Stimulated activated CD4-positive, alpha-beta T cell treated with anti-CD3 and anti-CD28 coated beads, Interleukin-15, amount 100 ng/mL, for 48 hours (primary cell): Measurements from ENCODE around the gene IL17RB.

ENCODE experiments used
- DNase-seq, 2 donors: peaks; one replicate each; pipeline ENCODE4 v3.0.0-alpha.2; 2020; ENCODE audit warnings: low read depth in 2 of 2

IL17RB gene, protein sequence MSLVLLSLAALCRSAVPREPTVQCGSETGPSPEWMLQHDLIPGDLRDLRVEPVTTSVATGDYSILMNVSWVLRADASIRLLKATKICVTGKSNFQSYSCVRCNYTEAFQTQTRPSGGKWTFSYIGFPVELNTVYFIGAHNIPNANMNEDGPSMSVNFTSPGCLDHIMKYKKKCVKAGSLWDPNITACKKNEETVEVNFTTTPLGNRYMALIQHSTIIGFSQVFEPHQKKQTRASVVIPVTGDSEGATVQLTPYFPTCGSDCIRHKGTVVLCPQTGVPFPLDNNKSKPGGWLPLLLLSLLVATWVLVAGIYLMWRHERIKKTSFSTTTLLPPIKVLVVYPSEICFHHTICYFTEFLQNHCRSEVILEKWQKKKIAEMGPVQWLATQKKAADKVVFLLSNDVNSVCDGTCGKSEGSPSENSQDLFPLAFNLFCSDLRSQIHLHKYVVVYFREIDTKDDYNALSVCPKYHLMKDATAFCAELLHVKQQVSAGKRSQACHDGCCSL

DNA sequence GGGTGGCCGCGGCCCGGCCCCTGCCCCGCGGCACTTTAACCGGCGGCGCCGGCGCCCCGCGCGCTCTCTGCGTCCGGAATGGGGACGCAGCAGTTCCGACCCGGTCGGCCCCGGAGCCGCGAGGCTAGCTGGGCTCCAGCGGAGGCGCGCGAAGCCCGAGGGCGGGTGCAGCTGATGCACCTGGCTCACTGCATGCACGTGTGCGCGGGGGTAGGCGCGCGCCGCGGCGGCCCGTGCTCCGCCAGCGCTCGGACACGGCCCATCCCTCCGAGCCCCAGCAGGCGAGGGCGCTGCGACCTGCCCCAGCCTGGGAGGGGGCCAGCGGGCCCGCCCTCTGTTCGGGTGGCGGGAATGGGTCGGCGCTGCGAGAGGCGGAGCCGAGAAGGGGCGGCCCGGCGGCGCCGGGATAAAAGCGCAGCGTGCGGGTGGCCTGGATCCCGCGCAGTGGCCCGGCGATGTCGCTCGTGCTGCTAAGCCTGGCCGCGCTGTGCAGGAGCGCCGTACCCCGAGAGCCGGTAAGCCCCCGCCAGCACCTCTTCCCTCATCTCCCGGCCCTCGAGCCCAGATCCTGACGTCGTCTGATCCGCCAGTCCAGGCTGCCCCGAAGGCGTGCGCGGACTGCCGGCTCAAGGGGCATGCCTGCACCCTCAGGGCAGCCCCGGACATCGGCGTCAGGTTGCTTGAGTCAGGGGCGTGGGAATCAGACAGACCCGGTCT lies at the start of gene IL17RB, which contains the start of gene CHDH:
Gene IL17RB (plus strand): TSS at position 435 of the 717 bp plus-strand sequence. CDS start 21 bp downstream, at position 456.
Gene CHDH (minus strand): TSS at position 286 of the 717 bp plus-strand sequence. CDS start 22,411 bp downstream, outside the sequence.
- no peak for DNase-seq

DNA sequence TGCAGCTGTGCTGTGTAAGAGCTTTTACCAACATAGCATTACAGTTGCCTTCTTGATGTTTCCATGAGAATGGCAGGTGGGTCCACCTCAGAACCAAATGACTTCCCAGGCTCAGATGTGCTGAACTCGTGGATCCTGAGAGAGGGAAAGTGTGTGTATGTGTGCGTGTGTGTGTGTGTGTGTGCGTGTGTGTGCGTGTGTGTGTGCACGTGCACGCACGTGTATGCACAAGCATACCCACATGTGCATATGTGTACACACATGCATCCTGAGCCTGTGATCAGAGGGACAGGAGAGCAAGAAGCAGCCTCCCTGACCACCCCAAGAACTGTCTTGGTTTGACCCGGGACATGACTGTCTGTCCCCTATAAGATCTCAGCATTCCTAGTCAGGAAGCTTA lies 48.2 kb upstream of the IL17RB start:
- no peak for DNase-seq

DNA sequence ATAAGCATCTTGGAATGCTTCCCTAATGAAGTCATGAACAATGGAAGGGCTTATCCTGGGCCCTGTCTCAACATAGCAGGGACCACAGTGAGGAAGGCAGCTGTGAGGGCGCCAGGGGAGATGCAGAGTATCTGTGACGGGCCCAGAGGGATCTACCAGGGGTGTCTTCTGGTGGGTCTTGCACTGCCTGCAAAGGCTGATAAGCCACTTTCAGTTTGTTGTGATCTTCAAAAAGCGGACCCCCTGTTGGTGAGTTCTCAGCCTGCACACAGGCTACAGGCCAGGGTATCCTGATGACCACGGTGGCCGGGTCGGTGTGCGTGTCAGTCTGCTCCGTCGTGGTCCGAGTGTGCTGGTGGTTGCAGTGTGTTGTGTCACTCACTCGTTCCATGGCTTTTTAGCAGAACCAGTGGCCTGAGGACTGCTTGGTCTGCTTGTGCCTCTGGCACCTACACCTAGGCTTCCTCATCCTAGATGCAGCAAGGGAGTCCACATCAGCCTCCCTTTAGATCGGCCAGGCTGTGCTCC lies 47.0 kb upstream of the IL17RB start:
- no peak for DNase-seq

DNA sequence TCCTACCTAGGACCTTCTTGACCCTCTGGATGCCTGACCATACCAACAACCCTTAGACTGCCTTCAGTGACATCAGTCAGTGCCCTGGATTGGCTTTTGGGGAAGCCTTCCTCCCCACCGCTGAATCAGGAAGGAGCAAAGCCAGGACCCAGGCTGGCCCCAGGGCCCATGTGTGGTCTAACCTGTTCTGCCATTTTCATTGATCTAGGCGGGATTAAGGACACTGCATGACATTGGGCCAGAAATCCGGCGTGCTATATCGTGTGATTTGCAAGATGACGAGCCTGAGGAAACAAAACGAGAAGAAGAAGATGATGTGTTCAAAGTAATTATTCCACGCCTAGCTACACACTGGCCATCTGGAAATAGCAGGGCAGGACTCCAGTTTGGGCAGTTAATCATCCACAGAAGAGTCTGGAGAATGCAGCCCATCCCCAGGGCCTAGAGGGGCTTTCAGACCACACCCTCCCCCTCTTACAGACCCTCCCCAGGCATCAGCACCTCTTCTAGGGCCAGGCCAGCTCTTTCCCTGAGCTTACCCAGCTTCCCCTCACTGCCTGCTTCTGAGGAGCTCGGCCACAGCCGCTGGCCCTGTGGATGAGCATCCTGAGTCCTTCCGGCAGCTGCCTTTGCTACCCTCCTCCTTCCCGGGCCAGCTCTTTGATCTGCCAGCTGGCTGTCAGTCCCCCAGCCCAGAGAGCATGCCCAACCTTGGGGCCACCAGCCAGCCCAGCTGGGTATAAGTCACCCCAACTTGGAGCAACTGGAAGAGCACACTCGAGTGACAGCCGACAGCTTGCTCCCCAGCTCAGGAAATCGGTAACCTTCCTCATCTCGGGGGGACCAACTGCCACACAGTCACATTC lies 46.1 kb upstream of the IL17RB start:
- DNase-seq, result no peak

DNA sequence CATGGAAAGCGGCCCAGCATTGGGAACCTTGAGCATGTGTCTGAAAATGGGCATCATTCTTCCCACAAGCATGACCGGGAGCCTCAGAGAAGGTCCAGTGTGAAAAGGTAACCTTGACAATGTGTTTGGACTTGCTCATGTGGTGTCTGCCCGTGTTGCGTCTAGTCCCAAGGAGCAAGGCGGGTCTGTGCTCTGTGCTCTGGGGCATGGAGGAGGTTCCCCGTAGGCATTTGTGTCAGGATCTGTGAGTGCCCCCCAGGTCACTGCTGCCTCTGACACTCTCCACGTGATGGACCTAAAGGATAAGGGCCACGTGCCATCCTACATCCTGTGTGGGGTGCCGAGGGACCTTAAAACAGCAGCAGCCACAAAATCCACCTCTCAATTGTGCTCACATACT lies 45.0 kb upstream of the IL17RB start:
- DNase-seq, result no peak

DNA sequence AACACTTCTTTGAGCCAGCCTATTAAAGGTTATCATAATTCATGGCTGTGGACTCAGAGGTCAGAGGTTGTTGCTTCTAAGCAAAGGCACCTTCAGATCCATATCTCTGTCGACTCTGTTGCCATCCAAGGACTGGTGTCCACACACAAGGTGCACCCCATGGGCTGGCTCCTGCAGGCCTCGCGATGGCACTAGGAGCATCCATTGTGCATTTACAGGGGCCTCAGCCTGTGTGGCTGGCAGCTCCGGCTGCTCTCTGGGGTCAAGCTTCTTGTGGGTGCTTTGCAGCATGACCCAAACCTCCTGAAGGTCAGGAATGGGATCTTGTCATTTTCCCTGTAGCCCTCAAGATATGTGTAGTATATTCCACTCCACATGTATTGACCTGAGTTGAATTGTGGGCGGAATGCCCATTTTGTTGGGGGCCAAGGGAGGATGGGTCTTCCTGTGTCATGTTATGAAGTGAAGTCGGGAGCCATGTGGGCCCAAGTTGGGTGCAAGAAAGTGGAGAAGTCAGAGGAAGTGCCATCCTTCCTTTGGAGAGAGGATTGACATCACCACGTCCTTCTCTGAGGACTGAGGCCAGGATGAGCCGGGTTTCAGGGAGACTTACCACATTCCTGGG lies 44.0 kb upstream of the IL17RB start:
- DNase-seq, result no peak

DNA sequence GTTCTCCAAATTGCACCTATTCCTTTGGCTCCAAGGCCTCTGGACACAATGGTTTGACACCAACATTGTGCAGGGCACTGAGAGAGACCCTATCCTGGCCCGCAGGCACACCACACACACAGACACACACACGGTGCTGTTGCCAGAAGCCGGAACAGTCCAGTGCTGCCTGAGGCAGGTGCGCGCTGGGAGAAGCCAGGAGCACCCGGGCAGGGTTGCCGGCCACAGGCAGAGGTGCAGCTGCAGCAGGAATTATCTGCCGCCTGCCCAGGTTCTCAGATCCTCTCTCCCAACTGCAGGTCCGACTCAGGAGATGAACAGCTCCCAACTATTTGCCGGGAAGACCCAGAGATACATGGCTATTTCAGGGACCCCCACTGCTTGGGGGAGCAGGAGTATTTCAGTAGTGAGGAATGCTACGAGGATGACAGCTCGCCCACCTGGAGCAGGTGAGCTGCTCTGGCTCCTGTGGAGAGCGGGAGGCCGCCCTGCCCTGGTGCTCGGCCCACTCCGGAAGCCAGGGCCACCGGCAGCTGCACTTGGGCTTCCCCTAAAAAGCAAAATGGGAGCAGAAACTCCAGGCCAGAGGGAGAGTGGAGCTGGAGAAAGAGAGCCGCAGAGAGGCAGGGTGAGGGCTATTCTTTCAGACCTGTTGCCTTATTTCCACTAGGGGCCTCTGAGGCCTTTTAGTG lies 43.1 kb upstream of the IL17RB start:
- DNase-seq, result no peak

DNA sequence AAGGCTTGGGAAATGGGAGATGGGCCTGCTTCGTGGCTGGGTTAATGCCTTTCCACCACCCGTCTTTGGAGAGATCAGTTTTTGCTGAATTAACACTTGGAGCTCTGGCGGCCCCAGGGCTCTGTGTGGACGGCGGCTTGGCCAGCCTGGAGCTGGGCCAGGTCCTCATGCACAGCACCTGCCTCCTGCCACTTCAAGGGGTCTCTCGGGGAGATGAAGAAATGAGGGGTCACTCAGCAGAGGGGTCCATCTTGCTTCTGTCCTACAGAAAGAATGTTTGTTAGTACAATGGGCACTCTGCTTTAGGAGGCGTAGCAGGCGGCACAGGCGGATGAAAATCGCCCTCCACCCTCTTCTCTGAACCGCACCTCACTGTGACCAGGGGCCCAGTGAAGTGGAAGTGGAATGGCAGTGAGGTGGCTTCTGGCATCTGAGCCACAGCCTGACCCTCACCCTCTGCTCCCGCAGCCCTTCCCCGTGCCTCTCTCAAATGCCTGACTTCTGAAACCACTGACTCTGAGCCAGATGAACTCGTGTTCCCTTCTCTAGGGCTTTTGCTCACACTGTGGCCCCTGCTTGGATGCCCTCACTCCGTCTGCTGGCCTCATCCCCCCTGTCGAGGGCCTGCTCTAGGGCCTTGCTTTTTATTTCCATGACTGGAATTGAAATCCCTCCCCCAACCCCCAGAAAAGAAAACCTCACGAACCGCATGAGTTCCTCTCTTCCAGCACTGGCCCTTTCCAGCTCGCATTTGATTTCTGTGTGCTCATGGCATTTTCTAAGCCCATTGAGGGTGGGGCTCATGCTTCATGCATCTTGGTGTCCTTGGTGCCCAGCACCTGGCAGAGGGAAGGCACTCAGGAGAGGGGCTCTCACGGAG lies 42.3 kb upstream of the IL17RB start:
- no peak for DNase-seq

DNA sequence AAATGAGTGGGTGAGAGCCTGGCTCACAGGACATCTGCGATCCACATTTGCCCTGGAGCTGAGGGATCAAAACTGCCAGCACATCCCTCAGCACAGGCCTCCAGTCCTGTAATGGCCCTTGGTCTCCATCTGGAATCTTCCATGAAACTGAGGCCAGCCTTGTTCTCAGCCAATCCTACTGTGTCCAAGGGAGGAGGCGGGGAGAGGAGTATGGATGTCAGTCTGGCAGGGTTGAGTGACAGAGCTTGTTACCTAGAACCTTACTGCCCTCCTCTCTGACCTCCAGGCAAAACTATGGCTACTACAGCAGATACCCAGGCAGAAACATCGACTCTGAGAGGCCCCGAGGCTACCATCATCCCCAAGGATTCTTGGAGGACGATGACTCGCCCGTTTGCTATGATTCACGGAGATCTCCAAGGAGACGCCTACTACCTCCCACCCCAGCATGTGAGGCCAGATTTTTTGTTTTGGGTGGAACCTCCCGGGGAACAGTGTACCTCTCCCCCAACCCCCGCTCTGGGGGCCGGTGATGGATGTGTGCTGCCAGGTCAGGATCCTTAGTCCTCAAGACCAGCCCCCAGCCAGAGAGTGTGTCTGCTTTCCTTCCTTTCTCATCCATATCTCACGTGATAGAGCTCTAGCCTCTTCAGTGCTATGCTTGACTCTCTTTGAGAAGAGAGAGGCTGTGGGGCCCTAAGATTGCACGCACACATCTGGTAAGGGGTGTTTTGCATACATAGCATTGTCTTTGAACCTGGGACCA lies 41.5 kb upstream of the IL17RB start:
- DNase-seq, result no peak

DNA sequence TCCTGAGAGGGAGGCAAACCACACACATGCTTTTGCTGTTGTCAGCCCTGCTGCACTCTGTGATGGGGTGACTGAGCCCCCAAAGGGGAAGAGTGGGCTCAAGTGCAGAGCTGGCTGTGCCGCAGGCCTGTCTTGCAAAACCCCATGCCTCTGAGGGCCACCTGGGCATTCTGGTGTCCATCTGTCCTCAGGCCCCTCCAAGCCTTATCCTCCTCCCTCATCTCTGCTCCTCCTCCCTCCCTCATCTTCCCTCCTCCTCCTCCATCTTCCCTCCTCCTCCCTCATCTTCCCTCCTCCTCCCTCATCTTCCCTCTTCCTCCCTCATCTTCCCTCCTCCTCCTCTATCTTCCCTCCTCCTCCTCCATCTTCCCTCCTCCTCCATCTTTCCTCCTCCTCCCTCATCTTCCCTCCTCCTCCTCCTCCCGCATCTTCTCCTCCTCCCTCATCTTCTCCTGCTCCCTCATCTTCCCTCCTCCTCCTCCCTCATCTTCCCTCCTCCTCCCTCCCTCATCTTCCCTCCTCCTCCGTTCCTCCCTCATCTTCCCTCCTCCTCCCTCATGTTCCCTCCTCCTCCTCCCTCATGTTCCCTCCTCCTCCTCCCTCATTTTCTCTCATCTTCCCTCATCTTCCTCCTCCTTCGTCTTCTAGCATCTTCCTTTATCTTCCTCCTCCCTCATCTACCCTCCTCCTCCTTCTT lies 40.8 kb upstream of the IL17RB start:
- no peak for DNase-seq

DNA sequence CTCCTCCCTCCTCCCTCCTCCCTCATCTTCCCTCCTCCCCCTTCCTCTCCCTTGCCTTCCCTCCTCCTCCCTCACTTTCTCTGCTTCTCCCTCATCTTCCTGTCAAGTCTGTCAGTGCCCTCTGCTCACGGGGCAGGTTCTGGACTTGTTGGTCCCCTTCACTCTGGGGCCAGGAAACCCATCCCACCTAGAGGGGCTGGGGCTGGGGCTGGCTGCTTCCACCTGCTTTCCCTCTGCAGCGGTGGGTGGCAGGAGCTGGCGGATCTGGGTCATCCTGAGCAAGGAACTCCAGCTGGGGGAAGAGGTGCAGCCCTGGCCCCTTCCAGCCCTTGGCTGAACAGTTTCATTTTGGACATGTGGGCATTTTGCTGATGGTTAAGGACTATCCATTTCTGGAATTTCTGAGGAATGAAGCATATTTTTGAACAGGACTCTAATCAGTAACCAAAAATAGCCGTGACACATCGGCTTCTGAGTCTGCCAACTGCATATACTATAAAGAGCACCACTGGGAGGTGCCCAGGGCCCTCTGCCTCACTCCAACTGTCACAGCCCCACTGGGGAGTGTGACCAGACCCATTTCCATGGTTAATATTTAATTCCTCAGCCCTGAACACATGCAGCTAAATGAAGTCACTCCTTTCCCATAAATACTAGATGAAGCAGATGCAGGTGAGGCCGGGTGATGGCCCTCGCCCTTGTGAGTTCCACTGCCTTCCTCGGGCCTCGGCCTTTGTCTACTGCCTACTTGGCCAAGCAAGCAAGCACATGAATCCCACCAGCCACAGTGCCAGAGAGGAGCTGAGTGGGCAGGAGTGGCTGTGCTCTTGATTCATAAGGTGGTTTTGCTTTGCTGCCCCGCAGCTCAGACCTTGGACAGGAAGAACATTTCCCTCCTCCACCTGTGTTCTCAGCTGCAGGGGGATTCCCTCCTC lies 39.9 kb upstream of the IL17RB start:
- no peak for DNase-seq

DNA sequence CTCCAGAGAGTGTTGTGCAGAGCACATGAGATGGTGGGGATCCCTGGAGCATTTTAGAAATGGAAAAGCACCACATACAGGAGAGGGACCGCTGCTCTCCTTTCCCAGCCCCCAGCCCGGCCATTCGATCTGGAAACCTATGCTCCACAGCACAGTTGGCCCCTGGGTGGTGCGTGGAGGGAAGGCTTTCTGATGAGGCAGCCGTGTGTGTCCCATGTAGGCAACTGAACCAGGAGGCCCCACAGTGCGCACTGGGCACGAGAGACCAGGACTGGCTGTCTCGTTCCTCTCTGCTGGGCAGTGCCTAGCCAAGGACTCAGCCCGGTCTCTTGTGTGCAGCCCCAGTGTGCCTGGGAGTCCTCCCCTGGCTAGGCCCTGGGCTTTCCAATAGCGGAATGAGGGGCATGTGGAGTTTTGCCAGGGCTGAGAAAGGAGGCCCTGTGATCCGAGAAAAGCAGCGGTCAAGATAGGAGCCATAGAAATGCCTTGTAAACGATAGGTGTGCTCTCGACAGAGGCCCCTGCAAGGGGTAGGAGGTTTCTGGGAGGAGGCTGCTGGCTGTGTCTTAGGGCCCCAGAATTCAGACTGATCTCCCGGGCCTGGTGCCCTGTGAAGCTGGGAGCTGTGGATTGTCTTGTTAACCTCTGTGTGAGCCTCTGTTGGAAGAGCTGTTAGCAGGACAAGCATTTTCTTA lies 39.1 kb upstream of the IL17RB start:
- DNase-seq, result no peak

DNA sequence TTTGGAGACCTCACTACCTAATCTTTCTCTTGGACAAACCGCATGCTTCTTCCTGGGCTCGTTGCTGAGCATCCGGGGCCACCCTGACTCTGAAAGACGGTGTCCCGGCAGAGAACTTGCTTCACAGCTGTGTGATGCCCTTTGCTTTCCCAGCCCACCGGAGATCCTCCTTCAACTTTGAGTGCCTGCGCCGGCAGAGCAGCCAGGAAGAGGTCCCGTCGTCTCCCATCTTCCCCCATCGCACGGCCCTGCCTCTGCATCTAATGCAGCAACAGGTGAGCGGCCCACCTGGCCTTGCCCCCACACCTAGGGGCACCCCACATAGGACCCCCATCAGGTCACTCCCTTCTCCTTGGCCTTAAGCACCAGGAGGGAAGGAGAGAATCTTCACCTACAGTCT lies 37.9 kb upstream of the IL17RB start:
- no peak for DNase-seq

DNA sequence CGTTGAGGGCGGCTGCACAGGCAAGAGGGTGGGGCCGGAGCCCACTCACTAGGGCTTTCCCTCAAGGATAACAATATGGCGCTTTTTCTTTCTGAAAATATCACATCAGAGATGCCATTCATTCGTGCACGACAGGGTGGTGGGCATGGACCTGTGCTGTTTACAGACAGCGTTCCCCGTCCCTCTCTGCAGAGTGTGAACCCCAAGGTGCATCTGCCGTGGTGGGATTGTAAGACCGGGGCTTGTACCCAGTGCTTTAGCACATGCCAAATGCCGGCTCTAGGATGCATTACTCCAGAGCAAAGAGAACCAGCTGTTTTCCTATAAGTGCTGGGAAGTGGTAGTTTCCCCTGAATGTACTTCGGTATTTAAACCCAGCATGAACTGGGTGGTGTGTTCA lies 37.1 kb upstream of the IL17RB start:
- no peak for DNase-seq

DNA sequence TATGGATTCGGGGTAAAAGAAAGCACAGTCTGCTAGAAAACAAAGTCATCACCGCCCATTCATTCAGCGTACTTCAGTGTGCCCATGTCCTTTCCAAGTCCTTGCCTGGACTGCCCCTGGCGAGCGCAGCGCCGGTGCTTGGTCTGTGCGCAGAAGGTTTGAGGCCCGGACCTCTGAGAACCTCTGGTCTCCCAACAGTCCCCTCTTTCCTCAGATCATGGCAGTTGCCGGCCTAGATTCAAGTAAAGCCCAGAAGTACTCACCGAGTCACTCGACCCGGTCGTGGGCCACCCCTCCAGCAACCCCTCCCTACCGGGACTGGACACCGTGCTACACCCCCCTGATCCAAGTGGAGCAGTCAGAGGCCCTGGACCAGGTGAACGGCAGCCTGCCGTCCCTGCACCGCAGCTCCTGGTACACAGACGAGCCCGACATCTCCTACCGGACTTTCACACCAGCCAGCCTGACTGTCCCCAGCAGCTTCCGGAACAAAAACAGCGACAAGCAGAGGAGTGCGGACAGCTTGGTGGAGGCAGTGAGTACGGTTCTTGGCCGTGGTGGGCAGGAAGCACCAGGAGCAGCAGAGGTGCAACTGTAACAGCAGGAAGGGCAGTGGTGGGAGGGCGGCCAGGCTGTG lies 36.5 kb upstream of the IL17RB start:
- DNase-seq, result no peak
